ENCODE results near the gene SALL1. TPM values are rescaled to one million over a fixed set of nuclear protein-coding genes. Genes with fewer than 3 reads are reported as not detected.

SALL1 gene
- total RNA-seq, 1 experiment from 2014 or later: not detected

DNA sequence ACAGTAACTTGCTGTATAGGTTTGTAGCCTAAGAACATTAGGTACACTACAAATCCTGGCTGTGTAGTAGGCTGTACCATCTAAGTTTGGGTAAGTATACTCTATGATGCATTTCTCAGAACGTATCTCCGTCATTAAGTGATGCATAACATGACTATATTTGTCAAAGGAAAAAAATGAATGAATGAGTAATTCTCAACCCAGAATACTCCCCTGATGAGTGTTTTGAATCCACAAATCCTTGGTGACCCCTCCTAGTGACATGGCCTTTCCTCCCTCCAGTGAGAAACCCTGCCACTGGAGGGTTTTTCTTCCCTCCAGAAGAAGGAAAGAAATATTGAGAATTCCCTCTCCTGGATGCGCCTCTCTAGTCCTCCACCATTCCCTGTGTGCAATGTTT lies 24.0 kb upstream of the SALL1 start (continued):
- TF ChIP-seq, protein P1, sequence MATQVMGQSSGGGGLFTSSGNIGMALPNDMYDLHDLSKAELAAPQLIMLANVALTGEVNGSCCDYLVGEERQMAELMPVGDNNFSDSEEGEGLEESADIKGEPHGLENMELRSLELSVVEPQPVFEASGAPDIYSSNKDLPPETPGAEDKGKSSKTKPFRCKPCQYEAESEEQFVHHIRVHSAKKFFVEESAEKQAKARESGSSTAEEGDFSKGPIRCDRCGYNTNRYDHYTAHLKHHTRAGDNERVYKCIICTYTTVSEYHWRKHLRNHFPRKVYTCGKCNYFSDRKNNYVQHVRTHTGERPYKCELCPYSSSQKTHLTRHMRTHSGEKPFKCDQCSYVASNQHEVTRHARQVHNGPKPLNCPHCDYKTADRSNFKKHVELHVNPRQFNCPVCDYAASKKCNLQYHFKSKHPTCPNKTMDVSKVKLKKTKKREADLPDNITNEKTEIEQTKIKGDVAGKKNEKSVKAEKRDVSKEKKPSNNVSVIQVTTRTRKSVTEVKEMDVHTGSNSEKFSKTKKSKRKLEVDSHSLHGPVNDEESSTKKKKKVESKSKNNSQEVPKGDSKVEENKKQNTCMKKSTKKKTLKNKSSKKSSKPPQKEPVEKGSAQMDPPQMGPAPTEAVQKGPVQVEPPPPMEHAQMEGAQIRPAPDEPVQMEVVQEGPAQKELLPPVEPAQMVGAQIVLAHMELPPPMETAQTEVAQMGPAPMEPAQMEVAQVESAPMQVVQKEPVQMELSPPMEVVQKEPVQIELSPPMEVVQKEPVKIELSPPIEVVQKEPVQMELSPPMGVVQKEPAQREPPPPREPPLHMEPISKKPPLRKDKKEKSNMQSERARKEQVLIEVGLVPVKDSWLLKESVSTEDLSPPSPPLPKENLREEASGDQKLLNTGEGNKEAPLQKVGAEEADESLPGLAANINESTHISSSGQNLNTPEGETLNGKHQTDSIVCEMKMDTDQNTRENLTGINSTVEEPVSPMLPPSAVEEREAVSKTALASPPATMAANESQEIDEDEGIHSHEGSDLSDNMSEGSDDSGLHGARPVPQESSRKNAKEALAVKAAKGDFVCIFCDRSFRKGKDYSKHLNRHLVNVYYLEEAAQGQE (IDR thresholded peaks at IDR 0.05; ENCODE audit: low read depth): no peak
- TF ChIP-seq ZNF274 (IDR thresholded peaks at IDR 0.05; ENCODE audit: low read depth, low read length) (no peak), YY1 (IDR thresholded peaks at IDR 0.05; ENCODE audit: extremely low read depth, insufficient replicate concordance, low read depth, low read length) (no peak), ZFX (IDR thresholded peaks at IDR 0.05) (no peak), EGR1 (IDR thresholded peaks at IDR 0.05; ENCODE audit: low read depth) (no peak)
- TF ChIP-seq, protein P2, sequence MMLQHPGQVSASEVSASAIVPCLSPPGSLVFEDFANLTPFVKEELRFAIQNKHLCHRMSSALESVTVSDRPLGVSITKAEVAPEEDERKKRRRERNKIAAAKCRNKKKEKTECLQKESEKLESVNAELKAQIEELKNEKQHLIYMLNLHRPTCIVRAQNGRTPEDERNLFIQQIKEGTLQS (IDR thresholded peaks at IDR 0.05): no peak

DNA sequence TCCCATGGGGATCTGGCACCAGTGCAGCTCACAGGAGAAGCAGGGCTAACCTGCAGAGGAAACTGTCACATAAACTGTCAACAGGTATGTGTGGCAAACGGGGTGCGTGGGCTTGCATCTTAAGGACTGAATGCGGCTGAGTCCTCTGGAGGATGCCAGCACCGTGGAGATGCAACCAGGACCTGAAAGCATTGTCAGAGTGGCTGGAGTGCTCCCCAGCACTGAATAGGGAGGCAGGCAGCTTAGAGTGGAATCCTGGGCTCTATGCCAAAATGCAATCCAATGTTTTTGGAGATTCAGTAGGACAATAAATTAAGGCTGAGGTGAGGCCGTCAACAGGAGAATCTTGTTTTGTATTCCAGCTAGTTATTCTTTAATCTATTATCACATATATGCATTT lies 21.3 kb upstream of the SALL1 start:
- no peaks in the 10 kb centered on the region for H3K4me1 ChIP-seq (ENCODE audit: control insufficient read depth in 1 of 2, insufficient read depth in 2 of 2, low read length in 2 of 2)
- no peaks in the 10 kb centered on the region for H3K36me3 ChIP-seq (ENCODE audit: control insufficient read depth in 1 of 2, insufficient read depth in 2 of 2, low read length in 2 of 2)
- no peaks in the 10 kb centered on the region for H3K9me2 ChIP-seq (ENCODE audit: insufficient read depth)
- DNase-seq (ENCODE audit: low read depth, low spot score): no peak
- ChIA-PET CTCF (no interaction called here), POLR2A (no interaction called here), RAD21 (ENCODE audit: low non-redundant PET in 1 of 2, low total read pairs in 2 of 2, uncharacterized antibody in 2 of 2, unreplicated experiment in 2 of 2) (no interaction called here)
- intact Hi-C loops (cut with micrococcal nuclease): no loop called here
- H3K9me3 ChIP-seq (ENCODE audit: control insufficient read depth in 1 of 2, insufficient read depth in 1 of 2, low read depth in 1 of 2, low read length in 2 of 2): no peaks in the 10 kb centered on the region
- H3K4me3 ChIP-seq (replicated peaks in 1 of 2; ENCODE audit: low read depth in 1 of 2, low read length in 2 of 2): no peak overlapping the region
- H2AFZ ChIP-seq (ENCODE audit: low read depth, low read length, poor library complexity, severe bottlenecking): no peak overlapping the region
- BruUV-seq (replicated peaks): no TSS peak
- no peaks in the 10 kb centered on the region for H3K79me2 ChIP-seq (ENCODE audit: insufficient read depth, low read length)
- H3K9ac ChIP-seq (ENCODE audit: low read length): no peak overlapping the region
- no peaks in the 10 kb centered on the region for H3K27me3 ChIP-seq (ENCODE audit: insufficient read depth, low read length)
- TF ChIP-seq CBX3 (IDR thresholded peaks at IDR 0.05; ENCODE audit: low read depth) (no peak), EZH2phosphoT487 (IDR thresholded peaks at IDR 0.05; ENCODE audit: borderline replicate concordance) (no peak), CEBPB (IDR thresholded peaks at IDR 0.05; ENCODE audit: low read depth) (no peak), SIN3A (IDR thresholded peaks at IDR 0.05; ENCODE audit: low read depth) (no peak), EZH2 (IDR thresholded peaks at IDR 0.05) (no peak), POLR2A (IDR thresholded peaks at IDR 0.05; ENCODE audit: borderline replicate concordance, extremely low read depth, insufficient read depth, insufficient read length) (no peak), ELF1 (IDR thresholded peaks at IDR 0.05; ENCODE audit: borderline replicate concordance, low read depth) (no peak)
- TF ChIP-seq, protein P3, sequence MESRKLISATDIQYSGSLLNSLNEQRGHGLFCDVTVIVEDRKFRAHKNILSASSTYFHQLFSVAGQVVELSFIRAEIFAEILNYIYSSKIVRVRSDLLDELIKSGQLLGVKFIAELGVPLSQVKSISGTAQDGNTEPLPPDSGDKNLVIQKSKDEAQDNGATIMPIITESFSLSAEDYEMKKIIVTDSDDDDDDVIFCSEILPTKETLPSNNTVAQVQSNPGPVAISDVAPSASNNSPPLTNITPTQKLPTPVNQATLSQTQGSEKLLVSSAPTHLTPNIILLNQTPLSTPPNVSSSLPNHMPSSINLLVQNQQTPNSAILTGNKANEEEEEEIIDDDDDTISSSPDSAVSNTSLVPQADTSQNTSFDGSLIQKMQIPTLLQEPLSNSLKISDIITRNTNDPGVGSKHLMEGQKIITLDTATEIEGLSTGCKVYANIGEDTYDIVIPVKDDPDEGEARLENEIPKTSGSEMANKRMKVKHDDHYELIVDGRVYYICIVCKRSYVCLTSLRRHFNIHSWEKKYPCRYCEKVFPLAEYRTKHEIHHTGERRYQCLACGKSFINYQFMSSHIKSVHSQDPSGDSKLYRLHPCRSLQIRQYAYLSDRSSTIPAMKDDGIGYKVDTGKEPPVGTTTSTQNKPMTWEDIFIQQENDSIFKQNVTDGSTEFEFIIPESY (IDR thresholded peaks at IDR 0.05; ENCODE audit: extremely low read depth, insufficient replicate concordance, low read length): no peak
- TF ChIP-seq, protein P1 (IDR thresholded peaks at IDR 0.05; ENCODE audit: low read depth): no peak
- H3K27ac ChIP-seq (ENCODE audit: low read depth, low read length): no peak overlapping the region
- H3K4me2 ChIP-seq (ENCODE audit: low read length): no peak overlapping the region
- ATAC-seq: no peak
- H4K20me1 ChIP-seq (ENCODE audit: insufficient read depth): no peaks in the 10 kb centered on the region
